Superior temporal gyrus (tissue), 1 donor: Measurements from ENCODE around the gene NAA20.

Experiments used
- DNase-seq: peaks from one replicate; pipeline ENCODE4 v3.0.0-alpha.2; 2016; ENCODE audit errors: extremely low spot score

The NAA20 gene

DNA sequence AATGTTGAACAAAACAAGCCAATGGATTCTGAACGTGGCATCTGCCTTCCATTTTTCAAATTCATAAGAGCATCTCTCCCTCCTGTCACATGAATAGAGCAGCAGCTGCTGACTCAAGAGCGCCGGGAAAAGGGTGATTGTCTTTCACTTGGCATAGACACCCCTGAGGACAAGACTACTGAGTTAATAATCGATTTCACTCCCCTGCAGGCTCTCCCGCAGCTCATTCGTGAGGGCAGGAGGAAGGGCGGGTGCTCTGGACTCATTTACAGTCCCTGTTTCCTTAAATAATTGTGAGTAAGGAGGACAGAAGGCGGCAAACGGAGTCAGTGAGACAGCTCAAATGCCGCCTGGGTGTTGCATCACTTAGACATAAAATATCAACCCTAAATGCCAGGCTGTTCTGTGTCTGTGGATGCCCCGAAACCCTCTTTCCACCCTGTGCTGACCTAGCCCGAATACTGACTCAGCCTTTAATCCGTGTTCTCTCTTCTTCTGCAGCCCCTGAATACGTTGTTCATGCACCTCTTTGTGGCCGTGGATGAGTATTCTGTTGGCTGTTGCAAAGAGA is 56.7 kb downstream of the NAA20 start:
- DNase-seq, result peak; percentile 29

DNA sequence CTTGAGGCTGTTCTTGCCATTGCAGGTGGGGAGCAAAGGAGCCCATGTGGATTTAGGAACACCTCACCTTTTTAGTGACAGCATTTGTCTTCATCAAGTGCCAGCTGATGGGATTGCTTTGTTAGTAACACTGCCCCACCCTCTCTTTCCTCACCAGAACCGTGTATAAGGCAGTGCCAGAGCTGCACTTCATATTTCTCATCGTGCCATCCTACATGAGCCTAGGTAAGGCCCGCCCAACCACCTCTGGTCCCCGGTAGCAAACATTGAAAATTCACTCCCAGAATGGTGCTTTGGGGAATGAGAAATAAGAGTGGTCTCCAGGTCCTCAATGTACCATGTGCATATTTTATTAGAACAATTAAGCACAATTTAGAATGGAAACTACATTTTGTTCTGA is 57.9 kb downstream of the NAA20 start:
- DNase-seq, result no peak

DNA sequence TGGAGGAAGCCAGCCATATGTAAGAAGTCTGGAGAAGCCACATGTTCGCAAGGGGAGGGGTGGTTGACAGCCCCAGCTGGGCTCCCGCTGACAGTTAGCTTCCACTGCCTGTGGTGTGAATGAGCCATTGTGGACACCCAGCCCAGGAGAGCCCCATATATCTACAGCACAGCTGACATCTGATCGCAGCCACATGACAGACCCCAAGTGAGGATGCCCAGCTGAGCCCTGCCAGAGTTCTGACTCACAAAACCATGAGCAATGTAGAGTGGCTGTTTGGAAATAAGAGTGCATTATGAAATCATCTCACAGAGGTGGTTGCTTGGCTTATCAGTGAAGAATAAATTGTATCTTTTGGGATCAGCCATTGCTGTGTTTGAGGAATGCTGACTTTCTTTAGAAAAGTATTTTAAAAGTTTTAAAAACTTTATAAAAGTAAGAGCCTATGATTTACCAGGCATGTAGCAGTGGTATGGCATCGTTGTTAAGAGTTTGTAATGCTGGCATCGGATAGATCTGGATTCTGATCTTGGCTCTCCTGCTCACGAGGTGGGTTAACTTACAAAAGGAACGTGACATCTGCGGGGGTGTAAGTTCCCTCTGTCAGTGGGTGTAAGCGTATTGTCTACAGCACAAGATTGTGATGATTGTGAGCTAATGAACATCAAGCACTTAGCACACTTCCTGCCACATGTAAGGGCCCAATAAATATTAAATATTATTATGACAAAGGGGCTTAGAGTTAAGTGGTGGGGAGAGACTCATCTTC is 59.3 kb downstream of the NAA20 start:
- DNase-seq, result peak; percentile 93

DNA sequence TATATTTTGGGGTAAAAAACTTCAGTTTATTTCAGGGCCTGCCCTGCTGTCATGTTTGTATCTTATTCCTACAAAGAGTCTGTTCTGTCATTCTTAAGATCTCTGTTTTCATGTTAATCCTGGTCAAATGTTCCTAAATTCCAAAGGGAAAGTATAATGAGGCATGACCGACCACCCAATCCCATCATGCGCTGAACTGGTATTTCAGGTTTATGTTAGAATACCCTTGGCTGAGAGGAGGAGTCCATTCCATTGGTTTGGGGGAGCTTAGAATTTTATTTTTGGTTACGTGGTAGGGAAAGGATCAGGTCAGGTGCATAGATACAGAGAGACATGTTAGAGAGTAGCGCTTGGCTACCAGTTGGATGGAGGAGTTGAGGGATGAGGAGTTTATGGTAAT is 60.9 kb downstream of the NAA20 start:
- DNase-seq, result no peak

DNA sequence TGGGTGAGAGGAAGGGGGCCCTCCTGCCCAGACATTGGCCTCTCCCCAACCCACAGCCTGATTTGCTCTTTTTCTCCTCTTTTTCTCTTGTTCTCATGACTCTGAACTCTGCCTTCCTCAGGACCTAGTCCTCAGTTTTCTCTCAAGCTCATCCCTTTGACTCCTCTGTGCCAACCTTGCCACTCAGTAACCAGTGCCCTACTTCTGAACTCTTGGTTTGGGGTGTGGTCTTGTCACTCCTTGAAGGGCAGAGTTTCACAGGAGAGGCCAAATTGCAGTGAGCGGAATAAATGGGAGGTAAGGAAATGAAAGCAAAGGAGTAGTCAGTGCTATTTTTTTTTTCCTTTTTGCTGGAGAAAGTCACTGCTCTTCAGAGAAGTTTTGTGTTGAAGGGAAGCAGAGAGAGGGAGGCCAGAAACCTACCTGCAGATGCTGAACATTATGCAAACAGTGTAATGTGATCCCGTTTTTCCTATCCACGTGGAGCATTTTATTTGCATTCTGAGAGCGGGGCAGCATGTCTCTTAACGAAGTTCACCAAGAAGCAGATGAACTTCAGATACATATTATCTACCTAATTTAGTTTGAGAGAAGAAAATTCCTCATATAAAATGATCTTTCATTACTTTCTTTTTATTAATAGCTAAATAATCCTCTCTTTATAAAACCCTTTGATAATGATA is 62.1 kb downstream of the NAA20 start:
- DNase-seq, result no peak
